GM20000 (cell line): Measurements from ENCODE around the gene ZNF236.

Source experiments
- DNase-seq: peaks from one replicate; pipeline ENCODE4 v3.0.0; 2012; ENCODE audit warnings: low spot score
- TF ChIP-seq, protein P1 (sequence below): IDR thresholded peaks from 2 replicates; pipeline ENCODE4 v1.5.1; 2012; ENCODE audit warnings: mild to moderate bottlenecking, control low read depth; ENCODE audit errors: extremely low read depth, missing control alignments

The ZNF236 gene

GRCh38 chr18:76846217-76846616 lies 23.9 kb downstream of the ZNF236 start:
- TF ChIP-seq, protein P1, sequence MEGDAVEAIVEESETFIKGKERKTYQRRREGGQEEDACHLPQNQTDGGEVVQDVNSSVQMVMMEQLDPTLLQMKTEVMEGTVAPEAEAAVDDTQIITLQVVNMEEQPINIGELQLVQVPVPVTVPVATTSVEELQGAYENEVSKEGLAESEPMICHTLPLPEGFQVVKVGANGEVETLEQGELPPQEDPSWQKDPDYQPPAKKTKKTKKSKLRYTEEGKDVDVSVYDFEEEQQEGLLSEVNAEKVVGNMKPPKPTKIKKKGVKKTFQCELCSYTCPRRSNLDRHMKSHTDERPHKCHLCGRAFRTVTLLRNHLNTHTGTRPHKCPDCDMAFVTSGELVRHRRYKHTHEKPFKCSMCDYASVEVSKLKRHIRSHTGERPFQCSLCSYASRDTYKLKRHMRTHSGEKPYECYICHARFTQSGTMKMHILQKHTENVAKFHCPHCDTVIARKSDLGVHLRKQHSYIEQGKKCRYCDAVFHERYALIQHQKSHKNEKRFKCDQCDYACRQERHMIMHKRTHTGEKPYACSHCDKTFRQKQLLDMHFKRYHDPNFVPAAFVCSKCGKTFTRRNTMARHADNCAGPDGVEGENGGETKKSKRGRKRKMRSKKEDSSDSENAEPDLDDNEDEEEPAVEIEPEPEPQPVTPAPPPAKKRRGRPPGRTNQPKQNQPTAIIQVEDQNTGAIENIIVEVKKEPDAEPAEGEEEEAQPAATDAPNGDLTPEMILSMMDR, result no peak

GRCh38 chr18:76847916-76848315 lies 25.6 kb downstream of the ZNF236 start:
- TF ChIP-seq, protein P1, result no peak
- DNase-seq, result no peak

More at GRCh38 chr18:76846217-76846616, 23.9 kb downstream of the ZNF236 start:
- DNase-seq, result no peak

GRCh38 chr18:76850112-76850511 lies 27.8 kb downstream of the ZNF236 start:
- DNase-seq, result no peak

GRCh38 chr18:76855594-76855993 lies 33.2 kb downstream of the ZNF236 start:
- TF ChIP-seq, protein P1, result no peak
- DNase-seq, result no peak

More at GRCh38 chr18:76850112-76850511, 27.8 kb downstream of the ZNF236 start:
- TF ChIP-seq, protein P1, result no peak

GRCh38 chr18:76857476-76857875 lies 35.1 kb downstream of the ZNF236 start:
- TF ChIP-seq, protein P1, result no peak
- DNase-seq, result no peak

GRCh38 chr18:76859474-76860339 lies 37.4 kb downstream of the ZNF236 start:
- peak; percentile 50 for DNase-seq
- TF ChIP-seq, protein P1, result no peak

DNA sequence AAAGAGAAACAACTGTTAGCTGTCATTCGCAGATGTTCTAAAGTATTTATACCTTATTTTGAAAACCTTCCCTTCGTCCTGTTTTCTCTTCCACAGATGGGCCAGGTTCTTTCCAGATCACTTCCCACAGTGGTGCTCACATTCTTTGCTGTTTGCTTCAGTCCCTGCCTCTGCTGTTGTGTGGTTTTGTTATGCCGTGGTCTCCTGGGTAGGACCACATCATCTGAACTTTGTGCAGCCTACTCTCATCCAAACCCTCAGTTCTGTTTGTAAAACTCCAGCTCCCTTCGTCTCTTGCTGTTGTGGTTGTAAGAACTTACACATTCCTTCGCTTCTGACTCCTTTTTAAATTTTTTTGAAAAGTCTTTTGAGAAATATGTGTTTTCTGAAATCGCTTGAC lies 38.1 kb downstream of the ZNF236 start:
- TF ChIP-seq, protein P1, result no peak
- no peak for DNase-seq
